H1 (cell line): ENCODE data around the gene SPI1. TPM values are rescaled to one million over a fixed set of nuclear protein-coding genes. Genes with fewer than 3 reads are reported as not detected.

Source experiments
- CTCF ChIA-PET: fragments of 300-600 bp; sonication (Branson Sonifier 250); formaldehyde crosslinking; loops from one replicate; lab custom pipeline; 2021; ENCODE audit not compliant: partially characterized antibody; lab: Charles Lee
- POLR2A ChIA-PET: fragments of 300-600 bp; sonication (Branson Sonifier 250); formaldehyde crosslinking; loops from one replicate; lab custom pipeline; 2021; ENCODE audit warnings: inconsistent platforms; ENCODE audit not compliant: partially characterized antibody; lab: Charles Lee
- DNase-seq, 2 experiments: peaks; one replicate each; pipeline versions ENCODE4 v3.0.0 to v3.0.0-alpha.2; 2010 to 2022; ENCODE audit warnings: low spot score in 2 of 2, low read depth in 1 of 2, mixed read lengths in 1 of 2
- FAIRE-seq: peaks from 2 replicates; lab custom pipeline; 2011; peaks lifted over from hg19 to GRCh38; lab: Jason Lieb, UNC
- H2AFZ ChIP-seq: 2 replicates; pipeline ENCODE4 v1.8.1; 2012; ENCODE audit warnings: low read length, inconsistent platforms
- H2AK5ac ChIP-seq: 2 replicates; pipeline ENCODE4 v1.6.1; 2013; ENCODE audit warnings: low read depth, low read length
- H2BK120ac ChIP-seq: replicated peaks from 2 replicates; pipeline ENCODE3; 2013; ENCODE audit warnings: low read depth, low read length, inconsistent platforms
- H2BK12ac ChIP-seq: 2 replicates; pipeline ENCODE4 v1.6.1; 2013; ENCODE audit warnings: low read depth, low read length
- H2BK15ac ChIP-seq: 2 replicates; pipeline ENCODE4 v1.6.1; 2013; ENCODE audit warnings: low read length
- H2BK20ac ChIP-seq: 2 replicates; pipeline ENCODE4 v1.6.1; 2013; ENCODE audit warnings: low read length
- H2BK5ac ChIP-seq: 2 replicates; pipeline ENCODE4 v1.6.1; 2013; ENCODE audit warnings: low read depth, low read length
- H3K14ac ChIP-seq: 2 replicates; pipeline ENCODE4 v1.6.1; 2013; ENCODE audit warnings: inconsistent platforms; ENCODE audit not compliant: insufficient read length
- H3K18ac ChIP-seq: 2 replicates; pipeline ENCODE4 v1.6.1; 2013; ENCODE audit warnings: low read length; ENCODE audit errors: extremely low read depth
- H3K23ac ChIP-seq: 2 replicates; pipeline ENCODE4 v1.6.1; 2013; ENCODE audit warnings: inconsistent platforms; ENCODE audit not compliant: insufficient read length
- H3K23me2 ChIP-seq: 2 replicates; pipeline ENCODE4 v1.6.1; 2013; ENCODE audit warnings: low read depth, low read length
- H3K27ac ChIP-seq: 2 replicates; pipeline ENCODE4 v1.6.1; 2011; ENCODE audit warnings: low read depth, low read length, inconsistent platforms
- H3K27me3 ChIP-seq, 4 experiments: replicated peaks in 1 of 4; 1 replicate in 1 of 4; 2 replicates in 3 of 4; pipeline versions ENCODE4 v1.6.1 to v1.8.1; 2011 to 2013; ENCODE audit warnings: low read length in 3 of 4, mild to moderate bottlenecking in 3 of 4, inconsistent platforms in 2 of 4, mixed read lengths in 2 of 4, moderate library complexity in 1 of 4; ENCODE audit not compliant: control insufficient read depth in 3 of 4, insufficient read depth in 3 of 4; ENCODE audit errors: extremely low read depth in 1 of 4
- H3K36me3 ChIP-seq, 4 experiments: 2 replicates each; pipeline versions ENCODE4 v1.6.1 to v1.8.1; 2011 to 2013; ENCODE audit warnings: mild to moderate bottlenecking in 4 of 4, low read length in 3 of 4, moderate library complexity in 2 of 4, control low read depth in 1 of 4, inconsistent platforms in 1 of 4; ENCODE audit not compliant: insufficient read depth in 4 of 4, control insufficient read depth in 2 of 4
- H3K4ac ChIP-seq: replicated peaks from 2 replicates; pipeline ENCODE3; 2013; ENCODE audit warnings: low read length, low read depth, mixed read lengths, inconsistent platforms; ENCODE audit not compliant: insufficient read length
- H3K4me1 ChIP-seq, 4 experiments: replicated peaks in 1 of 4; 1 replicate in 1 of 4; 2 replicates in 3 of 4; pipeline versions ENCODE4 v1.6.1 to v1.8.1; 2011 to 2013; ENCODE audit warnings: low read length in 3 of 4, inconsistent platforms in 2 of 4, mixed read lengths in 1 of 4; ENCODE audit not compliant: insufficient read depth in 4 of 4, control insufficient read depth in 3 of 4
- H3K4me2 ChIP-seq, 2 experiments: 2 replicates each; pipeline versions ENCODE4 v1.6.1 to v1.8.1; 2011 to 2013; ENCODE audit warnings: low read depth in 2 of 2, low read length in 2 of 2, control low read depth in 1 of 2, inconsistent platforms in 1 of 2, mild to moderate bottlenecking in 1 of 2; ENCODE audit not compliant: insufficient read depth in 1 of 2
- H3K4me3 ChIP-seq, 4 experiments: fragments of 200-600, 300-600 bp in 1 of 4; sonication (generic), shearing (Covaris generic), sonication (Bioruptor Twin) in 1 of 4; 2 replicates each; pipeline versions ENCODE4 v1.5.1 to v1.8.1; 2011 to 2016; ENCODE audit warnings: low read length in 4 of 4, low read depth in 3 of 4, control low read depth in 2 of 4, inconsistent platforms in 2 of 4, mild to moderate bottlenecking in 2 of 4, mixed read lengths in 1 of 4, moderate library complexity in 1 of 4; ENCODE audit not compliant: insufficient read depth in 2 of 4; ENCODE audit errors: extremely low read depth in 1 of 4
- H3K56ac ChIP-seq: replicated peaks from 2 replicates; pipeline ENCODE3; 2013; ENCODE audit warnings: low read depth, mild to moderate bottlenecking, mixed read lengths, low read length, inconsistent platforms; ENCODE audit not compliant: insufficient read length
- H3K79me1 ChIP-seq: 2 replicates; pipeline ENCODE4 v1.6.1; 2013; ENCODE audit warnings: low read depth, low read length, control low read depth
- H3K79me2 ChIP-seq, 2 experiments: 2 replicates each; pipeline versions ENCODE4 v1.6.1 to v1.8.1; 2012 to 2013; ENCODE audit warnings: low read length in 2 of 2, mild to moderate bottlenecking in 2 of 2, inconsistent platforms in 1 of 2; ENCODE audit not compliant: insufficient read depth in 2 of 2, control insufficient read depth in 1 of 2
- H3K9ac ChIP-seq, 4 experiments: replicated peaks in 1 of 4; 1 replicate in 1 of 4; 2 replicates in 3 of 4; pipeline versions ENCODE4 v1.6.1 to v1.8.1; 2011 to 2013; ENCODE audit warnings: low read depth in 3 of 4, low read length in 3 of 4, control low read depth in 2 of 4, mild to moderate bottlenecking in 2 of 4, moderate library complexity in 2 of 4, inconsistent platforms in 1 of 4; ENCODE audit errors: extremely low read depth in 1 of 4
- H3K9me3 ChIP-seq, 2 experiments: 2 replicates each; pipeline versions ENCODE4 v1.6.1 to v1.8.1; 2012 to 2013; ENCODE audit warnings: mild to moderate bottlenecking in 2 of 2, moderate library complexity in 2 of 2, control low read depth in 1 of 2, inconsistent platforms in 1 of 2, low read depth in 1 of 2, low read length in 1 of 2, mixed read lengths in 1 of 2; ENCODE audit not compliant: insufficient read depth in 2 of 2
- H4K20me1 ChIP-seq, 2 experiments: replicated peaks in 1 of 2; 2 replicates each; pipeline versions ENCODE3 to v1.8.1; 2011 to 2013; ENCODE audit warnings: inconsistent platforms in 2 of 2, low read length in 2 of 2, mild to moderate bottlenecking in 1 of 2; ENCODE audit not compliant: insufficient read depth in 2 of 2, control insufficient read depth in 1 of 2
- H4K5ac ChIP-seq: 2 replicates; pipeline ENCODE4 v1.6.1; 2013; ENCODE audit warnings: low read length, low read depth, mixed read lengths, inconsistent platforms; ENCODE audit not compliant: insufficient read length
- H4K8ac ChIP-seq: 2 replicates; pipeline ENCODE4 v1.8.0; 2013; ENCODE audit warnings: mild to moderate bottlenecking, moderate library complexity, low read length, inconsistent platforms; ENCODE audit not compliant: insufficient read depth; ENCODE audit errors: extremely low read depth
- H4K91ac ChIP-seq: replicated peaks from 2 replicates; pipeline ENCODE3; 2013; ENCODE audit warnings: low read length, mixed read lengths, inconsistent platforms; ENCODE audit not compliant: insufficient read length
- CBX5 ChIP-seq: fragments of 300-800, 300-1000 bp; sonication (generic); IDR thresholded peaks from 2 replicates; pipeline ENCODE4 v1.7.1; 2016; ENCODE audit warnings: antibody characterized with exemption, low read length, low read depth
- EGR1 ChIP-seq: IDR thresholded peaks from 2 replicates; pipeline ENCODE4 v1.6.1; 2011; ENCODE audit warnings: low read depth, low read length, borderline replicate concordance
- GTF2F1 ChIP-seq: IDR thresholded peaks from 2 replicates; pipeline ENCODE4 v1.6.1; 2012; ENCODE audit warnings: low read depth, low read length, improper control_type of control experiment, borderline replicate concordance
- JUN ChIP-seq: IDR thresholded peaks from 2 replicates; pipeline ENCODE4 v1.6.1; 2011; ENCODE audit warnings: low read depth, mild to moderate bottlenecking, improper control_type of control experiment, low read length
- KDM4A ChIP-seq: IDR thresholded peaks from one replicate; pipeline ENCODE4 v1.7.1; 2012; ENCODE audit warnings: low read depth, mild to moderate bottlenecking, moderate library complexity, low read length, inconsistent platforms; ENCODE audit not compliant: severe bottlenecking
- PHF8 ChIP-seq: fragments of 200-600 bp; sonication (generic); conservative IDR thresholded peaks from 2 replicates; pipeline ENCODE4 v1.7.1; 2012; ENCODE audit warnings: low read depth, mild to moderate bottlenecking, inconsistent platforms, low read length, moderate library complexity
- POU5F1 ChIP-seq: IDR thresholded peaks from 2 replicates; pipeline ENCODE4 v1.6.1; 2011; ENCODE audit warnings: low read depth, mild to moderate bottlenecking, low read length, moderate library complexity
- RFX5 ChIP-seq: IDR thresholded peaks from 2 replicates; pipeline ENCODE4 v1.6.1; 2011; ENCODE audit warnings: low read depth, low read length, improper control_type of control experiment, borderline replicate concordance
- SRF ChIP-seq: IDR thresholded peaks from 2 replicates; pipeline ENCODE4 v1.6.1; 2011; ENCODE audit warnings: mild to moderate bottlenecking, low read depth, low read length, moderate library complexity
- WGBS, 2 experiments: shearing (Covaris generic) in 1 of 2; methylation state at CpG; one replicate each; pipeline versions ENCODE4 v1.1.6 to v1.1.7; 2013 to 2015; ENCODE audit warnings: low lambda C conversion rate in 2 of 2, mixed read lengths in 2 of 2, inconsistent platforms in 1 of 2, low coverage in 1 of 2, missing lambda C conversion rate in 1 of 2; ENCODE audit not compliant: insufficient replicate concordance in 2 of 2, insufficient coverage in 1 of 2, insufficient read length in 1 of 2; ENCODE audit errors: extremely low coverage in 1 of 2, missing lambda C conversion rate in 1 of 2; 5-methylcytosine and 5-hydroxymethylcytosine counted together
- polyA plus RNA-seq, 7 experiments: library from polyadenylated mRNA; depleted of rRNA in 3 of 7; stranded (reverse) in 5 of 7; unstranded in 2 of 7; fragments of >200 nt in 5 of 7; fragments of 200-250 nt in 2 of 7; gene quantifications; 1 replicate in 5 of 7; 2 replicates in 1 of 7; 4 replicates in 1 of 7; pipeline versions ENCODE4 v1.2.1 to v1.2.3, GENCODE V29; 2011 to 2013; ENCODE audit warnings: missing spikeins in 2 of 7, mixed read lengths in 2 of 7
- total RNA-seq: library from RNA; stranded (reverse); fragmentation: NEBNext Ultra II Directional; extraction: Animal tissue kit (Norgen Biotek cat#: 25700); gene quantifications from 2 replicates; pipeline ENCODE4 v1.2.1, GENCODE V29; 2021
- TF ChIP-seq, protein P1 (sequence below): IDR thresholded peaks from 2 replicates; pipeline ENCODE4 v1.6.1; 2012; ENCODE audit warnings: inconsistent platforms
- TF ChIP-seq, protein P2 (sequence below): IDR thresholded peaks from 2 replicates; pipeline ENCODE4 v1.6.1; 2011; ENCODE audit warnings: low read length, improper control_type of control experiment

SPI1 gene
- total and polyA plus RNA-seq, 2 of the 8 experiments (the other 6 are each of a cell fraction or from before 2014, with no cell fraction given) = 0.12 TPM; not detected in 1

- Histone ChIP-seq H4K8ac (no peak overlapping the region), H3K4me3 (no peak overlapping the region), H3K23me2 (peaks cover 16% of the 10 kb centered on the region), H3K9me3 (peaks cover 0 to 5% of the 10 kb centered on the region in 2 experiments; a peak in 1 of 4 replicates), H3K4ac (no peak overlapping the region), H2BK12ac (no peak overlapping the region), H3K36me3 (no peaks in the 10 kb centered on the region; a peak in 1 of 8 replicates), H3K56ac (no peak overlapping the region), H2BK15ac (no peak overlapping the region), H4K5ac (no peak overlapping the region), H4K91ac (no peak overlapping the region), H3K23ac (no peak overlapping the region), H3K9ac (no peak overlapping the region), H2AK5ac (no peak overlapping the region)
- no peak for FAIRE-seq
- CTCF ChIA-PET = interaction anchor here (0.8 to 2.3 kb wide), 7 partner anchors 10 to 125 kb away, joined by 3 to 7 read pairs (median 4); no protein-coding TSS in a partner anchor
- POLR2A ChIA-PET = interaction anchor here (0.9 kb wide), 1 partner anchor 111 kb away, joined by 3 read pairs; the partner anchor contains the start of gene ACP2
- WGBS, 2 experiments = 93% methylated on average over 14 of the region's 17 CpGs; no CpG with 5 or more reads in 1 of the 2 experiments
- TF ChIP-seq EGR1 (no peak), POU5F1 (no peak), JUN (no peak), KDM4A (no peak), GTF2F1 (no peak), CBX5 (no peak), SRF (no peak), PHF8 (no peak), RFX5 (no peak)
- TF ChIP-seq, protein P1, sequence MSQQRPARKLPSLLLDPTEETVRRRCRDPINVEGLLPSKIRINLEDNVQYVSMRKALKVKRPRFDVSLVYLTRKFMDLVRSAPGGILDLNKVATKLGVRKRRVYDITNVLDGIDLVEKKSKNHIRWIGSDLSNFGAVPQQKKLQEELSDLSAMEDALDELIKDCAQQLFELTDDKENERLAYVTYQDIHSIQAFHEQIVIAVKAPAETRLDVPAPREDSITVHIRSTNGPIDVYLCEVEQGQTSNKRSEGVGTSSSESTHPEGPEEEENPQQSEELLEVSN = no peak
- TF ChIP-seq, protein P2, sequence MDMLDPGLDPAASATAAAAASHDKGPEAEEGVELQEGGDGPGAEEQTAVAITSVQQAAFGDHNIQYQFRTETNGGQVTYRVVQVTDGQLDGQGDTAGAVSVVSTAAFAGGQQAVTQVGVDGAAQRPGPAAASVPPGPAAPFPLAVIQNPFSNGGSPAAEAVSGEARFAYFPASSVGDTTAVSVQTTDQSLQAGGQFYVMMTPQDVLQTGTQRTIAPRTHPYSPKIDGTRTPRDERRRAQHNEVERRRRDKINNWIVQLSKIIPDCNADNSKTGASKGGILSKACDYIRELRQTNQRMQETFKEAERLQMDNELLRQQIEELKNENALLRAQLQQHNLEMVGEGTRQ = no peak
- TF ChIP-seq, all 59 proteins: peak for 0
- Histone ChIP-seq H3K79me1 (0 out of 2 replicates have a peak, but pooled peaks cover 2% of the 10 kb centered on the region), H3K27ac (no peak overlapping the region), H3K18ac (no peak overlapping the region), H3K4me2 (no peak overlapping the region), H3K4me1 (no peaks in the 10 kb centered on the region; a peak in 1 of 7 replicates), H4K20me1 (peaks cover 0 to 12% of the 10 kb centered on the region in 2 experiments), H3K79me2 (no peaks in the 10 kb centered on the region), H2AFZ (no peak overlapping the region), H3K27me3 (no peaks in the 10 kb centered on the region), H2BK20ac (no peak overlapping the region), H3K14ac (no peak overlapping the region), H2BK5ac (no peak overlapping the region), H2BK120ac (no peak overlapping the region)
- no peak for DNase-seq
Observed at GRCh38 chr11:47359586-47359985, 18.8 kb downstream of the SPI1 start.
